Vagina (tissue), 2 donors: ENCODE results near the gene SUPT3H. TPM values are rescaled to one million over a fixed set of nuclear protein-coding genes. Genes with fewer than 3 reads are reported as not detected.

Experiments used
- DNase-seq, 2 donors: peaks; one replicate each; pipeline ENCODE4 v3.0.0-alpha.2; 2017; ENCODE audit errors: extremely low spot score in 2 of 2
- H3K27ac ChIP-seq: fragments of 200-600 bp; sonication (generic); one replicate; pipeline ENCODE4 v1.5.1; 2019
- H3K27me3 ChIP-seq: fragments of 200-600 bp; sonication (generic); one replicate; pipeline ENCODE4 v1.5.1; 2019
- H3K36me3 ChIP-seq, 2 donors: fragments of 200-600 bp; sonication (generic); one replicate each; pipeline ENCODE4 v1.5.1; 2017 to 2019
- H3K4me1 ChIP-seq: fragments of 200-600 bp; sonication (generic); one replicate; pipeline ENCODE4 v1.5.1; 2019
- H3K4me3 ChIP-seq, 2 donors: fragments of 200-600 bp; sonication (generic); 1 replicate in 1 of 2; 2 replicates in 1 of 2; pipeline ENCODE4 v1.5.1; 2016 to 2019
- H3K9me3 ChIP-seq: fragments of 200-600 bp; sonication (generic); one replicate; pipeline ENCODE4 v1.5.1; 2019
- POLR2A ChIP-seq, 2 donors: fragments of 450-650 bp; IDR thresholded peaks; one replicate each; pipeline ENCODE4 v1.6.1; 2017; ENCODE audit warnings: antibody characterized with exemption in 2 of 2, mild to moderate bottlenecking in 2 of 2, moderate library complexity in 2 of 2
- POLR2AphosphoS5 ChIP-seq, 2 donors: sonication (generic); formaldehyde crosslinking; IDR thresholded peaks; one replicate each; pipeline ENCODE4 v1.9.0; 2017; ENCODE audit warnings: antibody characterized with exemption in 2 of 2, mild to moderate bottlenecking in 2 of 2, low read depth in 1 of 2; ENCODE audit not compliant: insufficient read depth in 1 of 2
- intact Hi-C: fragments of 100-400 bp; cut with DNase I; formaldehyde crosslinking; loops from one replicate; pipeline ENCODE4 v1.15.1; 2023
- total RNA-seq: library from RNA; depleted of rRNA; stranded (reverse); fragments of >200 nt; gene quantifications from one replicate; pipeline ENCODE4 v1.2.3, GENCODE V29; 2016
- TF ChIP-seq, protein P1 (sequence below), 3 experiments: fragments of 450-650 bp in 2 of 3; fragments of 200-600 bp in 1 of 3; sonication (generic) in 1 of 3; IDR thresholded peaks; one replicate each; pipeline ENCODE4 v1.5.1; 2017 to 2019; ENCODE audit warnings: antibody characterized with exemption in 3 of 3, mild to moderate bottlenecking in 2 of 3, moderate library complexity in 2 of 3

The SUPT3H gene
- total RNA-seq, 1 donor from 2014 or later: 4.2 TPM

DNA sequence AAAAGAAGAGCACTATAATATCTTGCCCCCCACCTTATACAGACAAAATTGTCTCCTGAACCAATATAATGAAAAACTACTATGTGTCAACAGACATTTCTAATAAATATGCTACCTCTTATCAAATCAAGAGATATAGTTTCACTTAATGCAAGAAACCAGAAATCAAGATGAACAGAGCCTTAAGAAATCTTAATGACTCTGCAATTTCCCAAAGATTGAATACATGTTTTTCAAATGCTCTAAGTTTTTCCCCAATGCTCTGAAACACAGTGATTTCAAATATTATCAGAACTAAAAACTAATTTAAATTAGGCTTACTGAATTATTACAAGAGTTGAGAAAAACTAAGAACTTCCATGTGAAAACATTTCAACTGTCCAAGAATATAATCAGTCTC lies 13.3 kb downstream of the SUPT3H start:
- Histone ChIP-seq H3K9me3 (no peaks in the 10 kb centered on the region), H3K27ac (no peak overlapping the region), H3K27me3 (no peaks in the 10 kb centered on the region), H3K4me3 (no peak overlapping the region), H3K36me3 (no peaks in the 10 kb centered on the region), H3K4me1 (no peaks in the 10 kb centered on the region)
- TF ChIP-seq POLR2AphosphoS5 (IDR thresholded peaks at IDR 0.05; ENCODE audit: insufficient read depth in 1 of 2, low read depth in 1 of 2) (no peak), POLR2A (IDR thresholded peaks at IDR 0.05) (no peak)
- TF ChIP-seq, protein P1, sequence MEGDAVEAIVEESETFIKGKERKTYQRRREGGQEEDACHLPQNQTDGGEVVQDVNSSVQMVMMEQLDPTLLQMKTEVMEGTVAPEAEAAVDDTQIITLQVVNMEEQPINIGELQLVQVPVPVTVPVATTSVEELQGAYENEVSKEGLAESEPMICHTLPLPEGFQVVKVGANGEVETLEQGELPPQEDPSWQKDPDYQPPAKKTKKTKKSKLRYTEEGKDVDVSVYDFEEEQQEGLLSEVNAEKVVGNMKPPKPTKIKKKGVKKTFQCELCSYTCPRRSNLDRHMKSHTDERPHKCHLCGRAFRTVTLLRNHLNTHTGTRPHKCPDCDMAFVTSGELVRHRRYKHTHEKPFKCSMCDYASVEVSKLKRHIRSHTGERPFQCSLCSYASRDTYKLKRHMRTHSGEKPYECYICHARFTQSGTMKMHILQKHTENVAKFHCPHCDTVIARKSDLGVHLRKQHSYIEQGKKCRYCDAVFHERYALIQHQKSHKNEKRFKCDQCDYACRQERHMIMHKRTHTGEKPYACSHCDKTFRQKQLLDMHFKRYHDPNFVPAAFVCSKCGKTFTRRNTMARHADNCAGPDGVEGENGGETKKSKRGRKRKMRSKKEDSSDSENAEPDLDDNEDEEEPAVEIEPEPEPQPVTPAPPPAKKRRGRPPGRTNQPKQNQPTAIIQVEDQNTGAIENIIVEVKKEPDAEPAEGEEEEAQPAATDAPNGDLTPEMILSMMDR (IDR thresholded peaks at IDR 0.05): no peak
- no peak for DNase-seq
- intact Hi-C loops: no loop called here

DNA sequence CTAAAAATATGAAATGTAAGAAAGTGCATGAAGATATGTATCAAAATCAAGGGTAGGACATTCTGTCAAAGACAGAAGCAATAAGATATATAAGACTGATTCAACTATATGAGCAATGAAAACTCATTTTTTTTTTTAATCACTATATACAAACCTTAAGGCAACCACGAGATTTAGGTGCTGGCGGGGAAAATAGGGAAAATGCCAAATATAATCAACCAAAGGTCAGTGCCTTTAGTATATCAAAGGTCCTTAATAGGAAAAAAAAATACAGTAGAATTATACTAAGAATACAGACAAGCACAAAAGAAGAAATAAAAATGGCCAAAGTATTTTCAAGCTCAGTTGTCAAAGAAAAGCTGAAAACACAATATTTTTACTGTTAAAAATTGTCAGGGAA lies 24.1 kb downstream of the SUPT3H start:
- TF ChIP-seq, protein P1 (IDR thresholded peaks at IDR 0.05): no peak
- TF ChIP-seq POLR2A (IDR thresholded peaks at IDR 0.05) (no peak), POLR2AphosphoS5 (IDR thresholded peaks at IDR 0.05; ENCODE audit: insufficient read depth in 1 of 2, low read depth in 1 of 2) (no peak)
- Histone ChIP-seq H3K9me3 (no peaks in the 10 kb centered on the region), H3K36me3 (no peaks in the 10 kb centered on the region), H3K27me3 (no peaks in the 10 kb centered on the region), H3K27ac (no peak overlapping the region), H3K4me3 (no peak overlapping the region), H3K4me1 (no peaks in the 10 kb centered on the region)
- no peak for DNase-seq
- intact Hi-C loops: no loop called here

DNA sequence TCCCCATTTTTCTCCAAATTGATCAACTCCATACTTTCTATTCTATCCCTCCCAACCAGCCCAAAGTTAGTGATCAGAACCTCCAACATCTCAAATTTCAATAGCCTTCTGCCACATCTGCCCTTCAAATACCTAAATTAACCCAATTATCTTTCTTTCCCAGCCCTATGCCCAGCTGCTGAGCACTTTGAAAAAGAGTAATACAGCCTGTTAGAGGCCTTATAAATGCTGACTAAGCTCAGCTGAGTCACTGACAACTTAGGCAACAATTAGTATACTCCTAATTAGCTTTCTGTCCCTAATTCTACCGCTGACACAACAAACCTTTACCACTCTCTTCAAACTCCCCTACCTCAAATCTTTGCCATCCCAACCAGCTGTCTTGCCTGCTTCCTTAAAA lies 26.1 kb downstream of the SUPT3H start:
- no peak overlapping the region for H3K27ac ChIP-seq
- intact Hi-C loops: no loop called here
- no peaks in the 10 kb centered on the region for H3K4me1 ChIP-seq
- no peaks in the 10 kb centered on the region for H3K9me3 ChIP-seq
- no peak overlapping the region for H3K4me3 ChIP-seq
- TF ChIP-seq, protein P1 (IDR thresholded peaks at IDR 0.05): no peak
- TF ChIP-seq POLR2A (IDR thresholded peaks at IDR 0.05) (no peak), POLR2AphosphoS5 (IDR thresholded peaks at IDR 0.05; ENCODE audit: insufficient read depth in 1 of 2, low read depth in 1 of 2) (no peak)
- no peaks in the 10 kb centered on the region for H3K36me3 ChIP-seq
- DNase-seq: no peak
- H3K27me3 ChIP-seq: no peaks in the 10 kb centered on the region

DNA sequence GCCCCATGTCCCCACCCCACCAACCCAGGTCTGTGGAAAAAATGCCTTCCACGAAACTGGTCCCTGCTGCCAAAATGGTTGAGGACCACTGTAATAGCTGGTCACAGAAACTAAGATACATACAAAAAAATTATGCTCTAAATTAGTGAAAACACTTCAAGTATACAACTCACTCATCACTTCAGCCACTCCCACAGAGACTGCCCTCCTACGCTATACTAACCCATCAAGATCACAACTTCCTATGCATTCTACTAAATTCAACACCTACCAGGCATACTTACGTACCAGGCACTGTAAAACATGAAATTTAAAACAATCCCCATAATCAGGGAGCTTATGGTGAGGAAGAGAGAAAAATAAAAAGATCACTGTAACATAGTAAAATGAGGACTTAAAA lies 26.7 kb downstream of the SUPT3H start:
- Histone ChIP-seq H3K4me1 (no peaks in the 10 kb centered on the region), H3K27me3 (no peaks in the 10 kb centered on the region), H3K27ac (no peak overlapping the region), H3K36me3 (no peaks in the 10 kb centered on the region), H3K4me3 (no peak overlapping the region), H3K9me3 (no peaks in the 10 kb centered on the region)
- intact Hi-C loops: no loop called here
- TF ChIP-seq, protein P1 (IDR thresholded peaks at IDR 0.05): no peak
- TF ChIP-seq POLR2AphosphoS5 (IDR thresholded peaks at IDR 0.05; ENCODE audit: insufficient read depth in 1 of 2, low read depth in 1 of 2) (no peak), POLR2A (IDR thresholded peaks at IDR 0.05) (no peak)
- DNase-seq: no peak

DNA sequence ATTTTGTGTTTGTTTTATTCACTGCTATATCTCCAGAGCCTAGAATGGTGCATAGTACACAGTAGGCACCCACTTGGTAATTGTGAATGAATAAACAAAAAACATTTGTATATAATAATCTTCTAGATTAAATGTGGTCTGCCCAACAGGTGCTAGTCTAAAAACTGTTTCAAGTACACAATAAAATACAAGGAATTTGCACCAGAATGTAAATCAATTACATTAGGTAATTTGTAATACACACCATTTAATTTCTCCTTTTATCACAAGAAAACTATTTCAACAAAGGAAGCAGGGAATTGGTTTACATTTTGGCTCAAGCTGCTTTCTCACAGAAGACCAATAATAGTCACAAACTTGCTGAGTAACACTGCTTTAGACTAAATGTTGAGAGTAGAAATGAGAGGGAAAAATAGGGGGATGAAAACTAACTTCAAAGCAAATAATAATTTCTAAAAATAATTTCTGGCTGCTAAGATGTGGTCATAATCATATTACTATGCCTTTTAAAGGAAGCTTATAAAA lies 27.5 kb downstream of the SUPT3H start:
- intact Hi-C loops: no loop called here
- Histone ChIP-seq H3K9me3 (no peaks in the 10 kb centered on the region), H3K27ac (no peak overlapping the region), H3K4me1 (no peaks in the 10 kb centered on the region), H3K27me3 (no peaks in the 10 kb centered on the region), H3K4me3 (no peak overlapping the region), H3K36me3 (no peaks in the 10 kb centered on the region)
- no peak for DNase-seq
- TF ChIP-seq POLR2AphosphoS5 (IDR thresholded peaks at IDR 0.05; ENCODE audit: insufficient read depth in 1 of 2, low read depth in 1 of 2) (no peak), POLR2A (IDR thresholded peaks at IDR 0.05) (no peak)
- TF ChIP-seq, protein P1 (IDR thresholded peaks at IDR 0.05): no peak
